SK-N-SH (cell line): ENCODE data around the gene MAMDC4. TPM values are rescaled to one million over a fixed set of nuclear protein-coding genes. Genes with fewer than 3 reads are reported as not detected.
"Not testable (repeated sequence)": the region's sequence is repeated elsewhere in the genome, so short reads cannot be mapped to it uniquely, and the experiment has no call there.

Experiments used
- CTCF ChIA-PET: fragments of 300-600, 350-600 bp; formaldehyde crosslinking; extraction: SDS; loops from one replicate; lab custom pipeline; 2021; lab: Yijun Ruan, JAX
- POLR2A ChIA-PET: fragments of 350-600 bp; sonication (Branson Sonifier 250); formaldehyde crosslinking; extraction: SDS; loops from one replicate; lab custom pipeline; 2020; ENCODE audit warnings: antibody characterized with exemption, inconsistent platforms; lab: Yijun Ruan, JAX
- DNase-seq: peaks from one replicate; pipeline ENCODE4 v3.0.0; 2012
- H2AFZ ChIP-seq: fragments of 200-600 bp; sonication (generic); 2 replicates; pipeline ENCODE4 v1.8.1; 2016; ENCODE audit warnings: antibody characterized with exemption, mild to moderate bottlenecking, low read depth
- H3F3A ChIP-seq: fragments of 200-600 bp; sonication (generic); replicated peaks from 2 replicates; pipeline ENCODE3; 2016; ENCODE audit warnings: antibody characterized with exemption, mild to moderate bottlenecking; ENCODE audit not compliant: insufficient read depth
- H3K27ac ChIP-seq, 2 experiments: fragments of 200-500 bp in 1 of 2; fragments of 200-600 bp in 1 of 2; sonication (Bioruptor generic) in 1 of 2; sonication (generic), shearing (Covaris generic) in 1 of 2; 2 replicates each; pipeline versions ENCODE4 v1.5.1 to v1.6.1; 2014 to 2016; ENCODE audit warnings: low read depth in 2 of 2, inconsistent platforms in 1 of 2, low read length in 1 of 2, mild to moderate bottlenecking in 1 of 2, mixed read lengths in 1 of 2
- H3K27me3 ChIP-seq: fragments of 200-600 bp; sonication (generic), shearing (Covaris generic); 2 replicates; pipeline ENCODE4 v1.6.1; 2016; ENCODE audit warnings: mixed run types; ENCODE audit not compliant: insufficient read depth
- H3K36me3 ChIP-seq, 2 experiments: fragments of 200-500 bp in 1 of 2; fragments of 200-600 bp in 1 of 2; sonication (Bioruptor generic) in 1 of 2; sonication (generic) in 1 of 2; replicated peaks in 1 of 2; 2 replicates each; pipeline versions ENCODE3 to v1.5.1; 2014 to 2016; ENCODE audit warnings: low read length in 1 of 2, mild to moderate bottlenecking in 1 of 2; ENCODE audit not compliant: insufficient read depth in 2 of 2, control insufficient read depth in 1 of 2
- H3K4me1 ChIP-seq, 2 experiments: fragments of 200-500 bp in 1 of 2; fragments of 200-600 bp in 1 of 2; sonication (Bioruptor generic) in 1 of 2; sonication (generic), shearing (Covaris generic) in 1 of 2; 2 replicates each; pipeline versions ENCODE4 v1.5.1 to v1.6.1; 2014 to 2016; ENCODE audit warnings: low read depth in 1 of 2, low read length in 1 of 2, mixed run types in 1 of 2; ENCODE audit not compliant: insufficient read depth in 2 of 2, control insufficient read depth in 1 of 2
- H3K4me2 ChIP-seq: fragments of 200-600 bp; sonication (generic), shearing (Covaris generic); 2 replicates; pipeline ENCODE4 v1.6.1; 2017; ENCODE audit warnings: mixed run types
- H3K4me3 ChIP-seq, 2 experiments: fragments of 200-500 bp in 1 of 2; fragments of 200-600 bp in 1 of 2; sonication (Bioruptor generic) in 1 of 2; sonication (generic), shearing (Covaris generic) in 1 of 2; 2 replicates each; pipeline versions ENCODE4 v1.5.1 to v1.8.1; 2014 to 2016; ENCODE audit warnings: low read depth in 2 of 2, inconsistent platforms in 1 of 2, low read length in 1 of 2, mild to moderate bottlenecking in 1 of 2, mixed read lengths in 1 of 2, moderate library complexity in 1 of 2
- H3K79me2 ChIP-seq: fragments of 200-600 bp; sonication (generic); 2 replicates; pipeline ENCODE4 v1.8.1; 2017; ENCODE audit warnings: mild to moderate bottlenecking; ENCODE audit not compliant: insufficient read depth
- H3K9ac ChIP-seq: fragments of 200-600 bp; sonication (generic); 2 replicates; pipeline ENCODE4 v1.6.1; 2017; ENCODE audit warnings: mixed run types
- H3K9me2 ChIP-seq: fragments of 200-600 bp; sonication (generic); 2 replicates; pipeline ENCODE4 v1.6.1; 2017; ENCODE audit warnings: mixed run types
- H3K9me3 ChIP-seq: fragments of 200-600 bp; sonication (generic); 2 replicates; pipeline ENCODE4 v1.6.1; 2017; ENCODE audit warnings: mixed run types, mild to moderate bottlenecking, moderate library complexity
- H4K20me1 ChIP-seq: fragments of 200-600 bp; sonication (generic); 2 replicates; pipeline ENCODE4 v1.6.1; 2017; ENCODE audit warnings: mild to moderate bottlenecking, mixed run types; ENCODE audit not compliant: insufficient read depth
- CTCF ChIP-seq: fragments of 200-600 bp; sonication (generic); IDR thresholded peaks from 2 replicates; pipeline ENCODE4 v1.6.1; 2017; ENCODE audit warnings: antibody characterized with exemption, mild to moderate bottlenecking, moderate library complexity
- ELF1 ChIP-seq: IDR thresholded peaks from 2 replicates; pipeline ENCODE4 v1.4.0; 2012
- EZH2phosphoT487 ChIP-seq: fragments of 200-600 bp; sonication (generic); IDR thresholded peaks from 2 replicates; pipeline ENCODE4 v1.6.1; 2017; ENCODE audit warnings: low read depth, mixed run types, mild to moderate bottlenecking, antibody characterized with exemption, moderate library complexity, borderline replicate concordance
- FOXJ3 ChIP-seq: sonication (generic); formaldehyde crosslinking; IDR thresholded peaks from 2 replicates; pipeline ENCODE4 v1.5.1; 2020; ENCODE audit warnings: mild to moderate bottlenecking, missing genetic modification reagents
- MAX ChIP-seq: IDR thresholded peaks from 2 replicates; pipeline ENCODE4 v1.4.0; 2012; ENCODE audit warnings: low read depth
- POLR2AphosphoS5 ChIP-seq: IDR thresholded peaks from 2 replicates; pipeline ENCODE4 v1.6.1; 2012; ENCODE audit warnings: low read depth, low read length
- REST ChIP-seq: IDR thresholded peaks from 2 replicates; pipeline ENCODE4 v1.6.1; 2012; ENCODE audit warnings: mild to moderate bottlenecking, low read depth, low read length, moderate library complexity
- RFX5 ChIP-seq: IDR thresholded peaks from 2 replicates; pipeline ENCODE4 v1.6.1; 2012; ENCODE audit warnings: mild to moderate bottlenecking, improper control_type of control experiment, low read length
- SIN3A ChIP-seq: IDR thresholded peaks from 2 replicates; pipeline ENCODE4 v1.6.1; 2012; ENCODE audit warnings: low read depth, mild to moderate bottlenecking, low read length, moderate library complexity, borderline replicate concordance
- TAF1 ChIP-seq: IDR thresholded peaks from 2 replicates; pipeline ENCODE4 v1.6.1; 2012; ENCODE audit warnings: low read depth, mild to moderate bottlenecking, low read length, moderate library complexity, borderline replicate concordance
- TCF12 ChIP-seq: IDR thresholded peaks from 2 replicates; pipeline ENCODE4 v1.4.0; 2012
- USF2 ChIP-seq: fragments of 150-350 bp; IDR thresholded peaks from 2 replicates; pipeline ENCODE4 v1.6.1; 2017; ENCODE audit warnings: antibody characterized with exemption, low read length, low read depth, borderline replicate concordance
- YY1 ChIP-seq: IDR thresholded peaks from 2 replicates; pipeline ENCODE4 v1.4.0; 2012; ENCODE audit warnings: low read depth, mild to moderate bottlenecking
- ZBTB33 ChIP-seq: IDR thresholded peaks from 2 replicates; pipeline ENCODE4 v1.4.0; 2012; ENCODE audit warnings: low read depth, borderline replicate concordance
- WGBS: methylation state at CpG from one replicate; pipeline ENCODE4 v1.1.6; 2017; ENCODE audit warnings: low lambda C conversion rate; 5-methylcytosine and 5-hydroxymethylcytosine counted together
- polyA plus RNA-seq, 3 experiments: library from polyadenylated mRNA; depleted of rRNA; stranded (reverse); fragments of >200 nt; gene quantifications; 2 replicates each; pipeline ENCODE4 v1.2.3, GENCODE V29; 2012

MAMDC4 gene
- polyA plus RNA-seq, 1 of the 3 experiments (the other 2 are of a cell fraction) = 4.2 TPM

- H3K79me2 ChIP-seq, H3K9ac ChIP-seq, H3K27ac ChIP-seq, H3K9me2 ChIP-seq, DNase-seq, H3K27me3 ChIP-seq, POLR2A ChIA-PET, H3K9me3 ChIP-seq, H2AFZ ChIP-seq: not testable (repeated sequence)
- H3K36me3 ChIP-seq = peaks cover 0 to 15% of the 10 kb centered on the region in 2 experiments
- WGBS = 97% methylated on average over 23 of the region's 99 CpGs
- TF ChIP-seq CTCF = peak; percentile 66
- CTCF ChIA-PET = interaction anchor here (0.7 to 4.7 kb wide), 19 partner anchors 10 to 260 kb away, joined by 3 to 36 read pairs (median 6); partner anchors contain the start of genes CCDC183, RABL6 and TMEM141
- H3F3A ChIP-seq = peaks cover 19% of the 10 kb centered on the region
- H4K20me1 ChIP-seq = peaks cover 10% of the 10 kb centered on the region; the same call in 1 of the 2 replicates
- H3K4me2 ChIP-seq = peak overlapping the region; percentile 78
- peaks cover 24 to 29% of the 10 kb centered on the region in 2 experiments; a peak in 2 of 4 replicates for H3K4me1 ChIP-seq
- H3K4me3 ChIP-seq = peak overlapping the region in 1 of 2 experiments; percentile 16; a peak in 2 of 4 replicates
These were observed 8.1 kb upstream of the MAMDC4 start for GRCh38 chr9:136843801-136844740.

- CTCF ChIA-PET = interaction anchor here (0.9 to 4.7 kb wide), 8 partner anchors 13 to 259 kb away, joined by 3 to 36 read pairs (median 3); partner anchors contain the start of genes CCDC183 and TMEM141
- TF ChIP-seq USF2 (no peak), ELF1 (no peak), REST (no peak), POLR2AphosphoS5 (no peak), FOXJ3 (CRISPR knock-in tag) (no peak), EZH2phosphoT487 (no peak), SIN3A (no peak), TCF12 (no peak), ZBTB33 (no peak), TAF1 (no peak), RFX5 (no peak), YY1 (no peak), MAX (no peak)
These were observed 7.2 kb upstream of the MAMDC4 start for GRCh38 chr9:136844761-136845464.

More at GRCh38 chr9:136844761-136845464, 7.2 kb upstream of the MAMDC4 start:
- peaks cover 19% of the 10 kb centered on the region for H3F3A ChIP-seq
- peaks cover 10% of the 10 kb centered on the region; the same call in 1 of the 2 replicates for H4K20me1 ChIP-seq
- H3K4me3 ChIP-seq = no peak overlapping the region
- H3K4me2 ChIP-seq = no peak overlapping the region
- no peaks in the 10 kb centered on the region for H3K9me3 ChIP-seq
- peaks cover 11% of the 10 kb centered on the region; the same call in 1 of the 2 replicates for H3K79me2 ChIP-seq
- WGBS = over 99% methylated on average over 21 of the region's 88 CpGs
- peaks cover 0 to 9% of the 10 kb centered on the region in 2 experiments for H3K36me3 ChIP-seq
- POLR2A ChIA-PET = no interaction called here
- no peak overlapping the region for H3K27ac ChIP-seq
- H2AFZ ChIP-seq = no peak overlapping the region
- no peak for DNase-seq
- peaks cover 27 to 29% of the 10 kb centered on the region in 2 experiments; a peak in 2 of 4 replicates for H3K4me1 ChIP-seq
- H3K9ac ChIP-seq = no peak overlapping the region
- H3K27me3 ChIP-seq = no peaks in the 10 kb centered on the region
- no peaks in the 10 kb centered on the region for H3K9me2 ChIP-seq
